CD4-positive, alpha-beta memory T cell (primary cell): ENCODE measurements around the gene ALLC. TPM values are rescaled to one million over a fixed set of nuclear protein-coding genes. Genes with fewer than 3 reads are reported as not detected.

Experiments used
- CTCF ChIA-PET: fragments of 350-600 bp; sonication (Branson Sonifier 250); formaldehyde crosslinking; loops from one replicate; lab custom pipeline; 2021; ENCODE audit warnings: inconsistent platforms; ENCODE audit not compliant: partially characterized antibody; lab: Charles Lee
- POLR2A ChIA-PET: fragments of 350-600 bp; sonication (Branson Sonifier 250); formaldehyde crosslinking; loops from one replicate; lab custom pipeline; 2021; ENCODE audit not compliant: partially characterized antibody; lab: Charles Lee
- DNase-seq, 5 donors: peaks; one replicate each; pipeline versions ENCODE4 v3.0.0 to v3.0.0-alpha.2; 2020 to 2022; ENCODE audit warnings: mixed read lengths in 1 of 5
- H3K27ac ChIP-seq: one replicate; pipeline ENCODE4 v1.7.0; 2013; ENCODE audit warnings: low read depth, low read length
- H3K27me3 ChIP-seq: 2 replicates; pipeline ENCODE4 v1.7.0; 2013; ENCODE audit warnings: mild to moderate bottlenecking, low read length, moderate library complexity; ENCODE audit not compliant: insufficient read depth
- H3K36me3 ChIP-seq: 2 replicates; pipeline ENCODE4 v1.7.0; 2013; ENCODE audit warnings: mild to moderate bottlenecking, low read length, moderate library complexity; ENCODE audit not compliant: insufficient read depth
- H3K4me1 ChIP-seq: 2 replicates; pipeline ENCODE4 v1.7.0; 2013; ENCODE audit warnings: mild to moderate bottlenecking, low read length, moderate library complexity; ENCODE audit not compliant: insufficient read depth
- H3K4me3 ChIP-seq, 2 donors: one replicate each; pipeline ENCODE4 v1.7.0; 2013; ENCODE audit warnings: low read length in 2 of 2, mild to moderate bottlenecking in 1 of 2
- H3K9me3 ChIP-seq, 2 donors: one replicate each; pipeline ENCODE4 v1.7.0; 2013; ENCODE audit warnings: low read length in 2 of 2, control low read depth in 1 of 2; ENCODE audit not compliant: control insufficient read depth in 1 of 2
- H3K27ac Mint-ChIP-seq, 7 donors: one replicate each; pipeline ENCODE4 v1.8.0; 2020 to 2021; ENCODE audit warnings: mixed read lengths in 7 of 7, mild to moderate bottlenecking in 6 of 7, inconsistent platforms in 3 of 7, moderate library complexity in 3 of 7
- H3K27me3 Mint-ChIP-seq, 2 donors: one replicate each; pipeline ENCODE4 v1.8.0; 2020 to 2021; ENCODE audit warnings: mixed read lengths in 2 of 2
- H3K36me3 Mint-ChIP-seq, 2 donors: one replicate each; pipeline ENCODE4 v1.8.0; 2020 to 2021; ENCODE audit warnings: mixed read lengths in 2 of 2, inconsistent platforms in 1 of 2, mild to moderate bottlenecking in 1 of 2
- H3K4me1 Mint-ChIP-seq, 4 donors: one replicate each; pipeline ENCODE4 v1.8.0; 2020 to 2021; ENCODE audit warnings: mixed read lengths in 4 of 4, mild to moderate bottlenecking in 1 of 4
- H3K4me3 Mint-ChIP-seq, 8 donors: one replicate each; pipeline ENCODE4 v1.8.0; 2020 to 2021; ENCODE audit warnings: mixed read lengths in 8 of 8, mild to moderate bottlenecking in 7 of 8, moderate library complexity in 6 of 8, inconsistent platforms in 3 of 8
- H3K9me3 Mint-ChIP-seq, 8 donors: one replicate each; pipeline ENCODE4 v1.8.0; 2020 to 2021; ENCODE audit warnings: mixed read lengths in 8 of 8, mild to moderate bottlenecking in 5 of 8, inconsistent platforms in 3 of 8, moderate library complexity in 1 of 8
- intact Hi-C: fragments of 100-400 bp; cut with micrococcal nuclease; formaldehyde crosslinking; loops from one replicate; pipeline ENCODE4 v1.15.1; 2023
- polyA plus RNA-seq, 2 donors: library from polyadenylated mRNA; unstranded; fragments of 300-500 nt; fragmentation: Illumina TruSeq; gene quantifications; one replicate each; pipeline ENCODE4 v1.2.3, GENCODE V29; 2021
- total RNA-seq, 2 experiments: library from RNA; stranded (reverse); gene quantifications; one replicate each; pipeline ENCODE4 v1.2.3, GENCODE V29; 2021

The ALLC gene
- total and polyA plus RNA-seq, 4 experiments from 2014 or later: not detected

DNA sequence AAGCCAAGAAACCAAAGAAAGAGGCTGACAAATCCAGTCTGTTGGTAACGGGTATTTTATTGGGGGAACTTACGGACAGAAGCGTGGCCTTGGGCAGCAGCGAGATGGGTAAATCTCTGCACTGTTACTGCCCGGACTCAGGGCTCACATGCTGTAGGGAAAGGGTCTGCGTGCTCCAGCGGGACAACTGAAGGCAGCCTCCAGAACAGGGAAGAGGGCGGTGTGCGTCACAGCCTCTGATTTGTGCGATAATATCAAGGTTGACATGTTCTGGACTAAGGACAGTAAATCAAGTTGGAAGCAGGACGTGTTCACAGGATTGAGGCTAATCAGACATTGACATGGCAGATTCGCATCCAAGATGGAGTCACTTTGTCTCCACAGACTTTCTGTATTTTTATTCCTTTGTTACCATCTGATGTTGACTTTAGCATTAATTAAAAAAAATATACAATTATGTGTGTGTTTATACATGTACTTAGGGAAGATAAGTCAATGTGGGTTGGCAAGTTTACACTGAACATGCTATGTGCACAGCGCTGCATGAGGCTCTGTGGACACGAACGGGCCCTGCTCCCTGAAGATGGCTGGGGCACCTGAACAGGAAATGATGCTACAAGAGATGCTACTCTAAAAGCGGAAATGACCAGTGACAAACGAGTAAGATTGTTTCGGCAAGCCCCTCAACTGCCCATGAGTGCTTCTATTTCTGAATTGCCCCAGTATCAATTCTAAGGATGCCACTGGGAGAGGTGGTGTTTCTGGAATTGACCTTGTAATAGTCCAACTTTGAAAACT is 22.7 kb downstream of the ALLC start:
- H3K9me3 ChIP-seq: no peaks in the 10 kb centered on the region
- intact Hi-C loops: no loop called here
- ChIA-PET CTCF (no interaction called here), POLR2A (no interaction called here)
- H3K27me3 ChIP-seq: no peaks in the 10 kb centered on the region
- peaks cover 2 to 4% of the 10 kb centered on the region in 2 donors for H3K27me3 Mint-ChIP-seq
- H3K36me3 Mint-ChIP-seq: no peaks in the 10 kb centered on the region
- no peaks in the 10 kb centered on the region for H3K36me3 ChIP-seq
- no peak for DNase-seq
- H3K4me1 Mint-ChIP-seq: no peaks in the 10 kb centered on the region
- H3K9me3 Mint-ChIP-seq: peaks cover 0 to 3% (median 0%) of the 10 kb centered on the region in 8 donors
- H3K4me3 Mint-ChIP-seq: no peak overlapping the region
- no peaks in the 10 kb centered on the region for H3K4me1 ChIP-seq
- no peak overlapping the region for H3K27ac Mint-ChIP-seq
- H3K27ac ChIP-seq: no peak overlapping the region
- no peak overlapping the region for H3K4me3 ChIP-seq

DNA sequence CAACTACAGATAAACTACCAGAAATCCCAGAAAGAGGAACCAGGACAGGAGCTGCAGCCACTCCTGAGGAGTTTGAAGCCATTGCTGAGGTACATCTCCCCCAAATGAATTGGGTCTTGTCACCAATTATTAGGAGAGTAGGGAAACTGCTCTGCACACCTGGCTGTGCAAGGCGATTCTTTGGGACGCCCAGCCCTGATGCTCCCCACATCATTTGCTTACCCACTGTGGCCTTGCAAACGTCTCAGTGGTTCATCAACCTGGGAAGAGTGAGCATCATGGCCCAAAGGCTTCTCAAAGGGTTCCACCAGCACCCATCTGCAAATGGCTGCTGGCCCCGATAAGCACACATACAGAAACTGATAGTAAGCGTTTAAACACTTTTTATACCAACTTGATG is 23.6 kb downstream of the ALLC start:
- Mint-ChIP-seq H3K27me3 (peaks cover 6 to 7% of the 10 kb centered on the region in 2 donors), H3K36me3 (no peaks in the 10 kb centered on the region), H3K4me3 (no peak overlapping the region), H3K9me3 (peaks cover 0 to 3% (median 0%) of the 10 kb centered on the region in 8 donors), H3K4me1 (no peaks in the 10 kb centered on the region), H3K27ac (no peak overlapping the region)
- Histone ChIP-seq H3K27ac (no peak overlapping the region), H3K4me3 (no peak overlapping the region), H3K27me3 (no peaks in the 10 kb centered on the region), H3K36me3 (no peaks in the 10 kb centered on the region), H3K9me3 (no peaks in the 10 kb centered on the region), H3K4me1 (no peaks in the 10 kb centered on the region)
- DNase-seq: no peak
- ChIA-PET POLR2A (no interaction called here), CTCF (no interaction called here)
- intact Hi-C loops: no loop called here

DNA sequence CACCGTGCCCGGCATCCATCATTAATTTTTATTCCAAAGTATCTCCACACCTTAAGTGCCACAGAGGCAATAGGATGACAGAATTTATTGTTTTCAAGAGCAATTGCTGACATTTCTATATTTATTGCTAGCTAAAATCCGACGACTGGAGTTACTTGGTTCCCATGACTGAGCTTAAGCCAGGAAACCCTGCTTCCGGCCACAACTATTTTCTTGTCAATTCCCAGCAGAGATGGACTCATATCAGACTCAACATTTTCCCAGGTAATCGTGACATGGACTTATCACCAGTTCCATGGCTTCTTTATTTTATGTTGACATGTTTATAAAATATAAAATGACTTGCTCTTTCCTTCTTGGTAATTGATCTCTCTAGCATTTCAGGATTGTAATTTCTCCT is 24.8 kb downstream of the ALLC start:
- intact Hi-C loops: no loop called here
- H3K9me3 Mint-ChIP-seq: peaks cover 0 to 3% (median 0%) of the 10 kb centered on the region in 8 donors
- peaks cover 6% of the 10 kb centered on the region in 2 donors for H3K27me3 Mint-ChIP-seq
- ChIA-PET POLR2A (no interaction called here), CTCF (no interaction called here)
- H3K36me3 Mint-ChIP-seq: no peaks in the 10 kb centered on the region
- Histone ChIP-seq H3K27ac (no peak overlapping the region), H3K4me1 (no peaks in the 10 kb centered on the region), H3K36me3 (no peaks in the 10 kb centered on the region), H3K27me3 (no peaks in the 10 kb centered on the region), H3K9me3 (no peaks in the 10 kb centered on the region), H3K4me3 (no peak overlapping the region)
- H3K27ac Mint-ChIP-seq: no peak overlapping the region
- no peak for DNase-seq
- no peak overlapping the region for H3K4me3 Mint-ChIP-seq
- no peaks in the 10 kb centered on the region for H3K4me1 Mint-ChIP-seq

DNA sequence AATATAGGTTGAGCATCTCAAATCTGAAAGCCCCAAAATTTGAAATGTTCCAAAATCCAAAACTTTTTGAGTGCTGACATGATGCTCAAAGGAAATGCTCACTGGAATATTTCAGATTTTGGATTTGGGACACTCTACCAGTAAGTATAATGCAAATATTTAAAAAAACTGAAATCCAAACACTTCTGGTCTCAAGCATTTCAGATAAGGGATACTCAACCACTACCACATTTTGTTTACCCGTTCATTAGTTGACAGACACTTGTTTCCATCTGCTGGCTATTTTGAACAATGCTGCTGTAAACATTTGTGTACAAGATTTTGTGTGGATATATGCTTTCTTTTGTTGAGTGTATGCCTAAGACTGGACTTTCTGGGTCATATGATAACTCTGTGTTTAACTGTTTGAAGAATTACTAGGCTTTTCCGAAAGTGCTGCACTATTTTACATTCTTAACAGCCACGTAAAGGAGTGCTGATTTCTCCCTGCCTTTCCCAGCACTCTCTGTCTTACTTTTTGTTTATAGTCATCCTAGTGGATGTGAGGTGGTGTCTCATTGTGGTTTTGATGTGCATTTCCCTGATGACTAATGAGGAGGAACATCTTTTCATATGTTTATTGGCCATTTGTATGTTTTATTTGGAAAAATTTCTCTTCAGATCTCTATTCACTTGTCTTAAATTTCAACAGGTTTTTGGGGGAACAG is 25.9 kb downstream of the ALLC start:
- intact Hi-C loops: no loop called here
- Histone ChIP-seq H3K4me3 (no peak overlapping the region), H3K27ac (no peak overlapping the region), H3K4me1 (no peaks in the 10 kb centered on the region), H3K9me3 (no peaks in the 10 kb centered on the region), H3K36me3 (no peaks in the 10 kb centered on the region), H3K27me3 (no peaks in the 10 kb centered on the region)
- Mint-ChIP-seq H3K9me3 (peaks cover 0 to 4% (median 0%) of the 10 kb centered on the region in 8 donors), H3K4me3 (no peak overlapping the region), H3K27ac (no peak overlapping the region), H3K36me3 (no peaks in the 10 kb centered on the region), H3K27me3 (peaks cover 4 to 6% of the 10 kb centered on the region in 2 donors), H3K4me1 (no peaks in the 10 kb centered on the region)
- no peak for DNase-seq
- ChIA-PET CTCF (no interaction called here), POLR2A (no interaction called here)

DNA sequence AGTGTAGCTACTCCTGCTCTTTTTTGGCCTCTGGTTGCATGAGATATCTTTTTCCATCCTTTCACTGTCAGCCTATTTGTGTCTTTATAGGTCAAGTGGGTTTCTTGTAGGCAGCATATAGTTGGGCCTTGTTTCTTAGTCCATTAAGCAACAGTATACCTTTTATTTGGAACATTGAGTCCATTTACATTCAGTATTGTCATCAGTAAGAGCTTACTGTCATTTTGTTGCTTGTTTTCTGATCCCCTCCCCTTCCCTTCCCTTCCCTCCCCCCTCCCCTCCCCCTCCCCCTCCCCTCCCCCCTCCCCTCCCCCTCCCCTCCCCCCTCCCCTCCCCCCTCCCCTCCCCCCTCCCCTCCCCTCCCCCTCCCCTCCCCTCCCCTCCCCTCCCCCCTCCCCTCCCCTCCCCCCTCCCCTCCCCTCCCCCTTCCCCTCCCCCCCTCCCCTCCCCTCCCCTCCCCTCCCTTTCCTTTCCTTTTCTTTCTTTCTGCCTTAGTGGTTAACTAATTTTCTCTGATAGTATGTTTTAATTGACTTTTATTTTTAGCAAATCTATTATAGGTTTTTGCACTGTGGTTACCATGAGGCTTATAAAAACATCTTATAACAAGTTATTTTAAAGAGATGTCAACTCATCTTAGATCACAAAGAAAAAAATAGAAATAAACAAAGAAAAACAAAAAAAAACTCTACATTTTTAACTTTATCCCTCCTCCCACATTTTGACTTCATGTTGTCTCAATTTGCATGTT is 32.2 kb downstream of the ALLC start:
- Histone ChIP-seq H3K4me3 (no peak overlapping the region), H3K27me3 (no peaks in the 10 kb centered on the region), H3K4me1 (no peaks in the 10 kb centered on the region), H3K27ac (no peak overlapping the region), H3K9me3 (no peaks in the 10 kb centered on the region), H3K36me3 (no peaks in the 10 kb centered on the region)
- H3K36me3 Mint-ChIP-seq: no peaks in the 10 kb centered on the region
- H3K27ac Mint-ChIP-seq: no peak overlapping the region
- no peaks in the 10 kb centered on the region for H3K4me1 Mint-ChIP-seq
- no peak for DNase-seq
- POLR2A ChIA-PET: no interaction called here
- intact Hi-C loops: no loop called here
- H3K9me3 Mint-ChIP-seq: peaks cover 0 to 33% (median 16%) of the 10 kb centered on the region in 8 donors
- peaks cover 12 to 15% of the 10 kb centered on the region in 2 donors for H3K27me3 Mint-ChIP-seq
- CTCF ChIA-PET: no interaction called here
- no peak overlapping the region for H3K4me3 Mint-ChIP-seq

DNA sequence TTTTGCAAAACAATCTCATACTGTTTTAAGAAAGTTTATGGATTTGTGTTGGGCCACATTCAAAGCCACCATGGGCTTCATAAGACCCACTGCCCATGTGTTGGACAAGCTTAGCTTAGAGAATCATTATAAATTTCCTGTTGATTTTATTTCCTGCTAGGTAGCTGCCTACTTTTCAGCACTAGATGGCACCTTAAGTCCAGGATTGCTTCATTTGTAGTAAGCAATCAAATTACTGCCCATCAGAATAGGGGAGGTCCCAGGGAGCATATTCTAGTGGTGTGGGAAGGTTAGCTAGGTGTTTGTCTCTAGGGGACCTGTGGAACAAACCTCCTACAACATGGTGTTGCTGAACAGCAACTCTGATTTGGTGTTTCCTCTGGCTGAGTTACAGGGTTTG is 34.4 kb downstream of the ALLC start:
- Mint-ChIP-seq H3K4me3 (no peak overlapping the region), H3K27ac (no peak overlapping the region), H3K4me1 (no peaks in the 10 kb centered on the region), H3K36me3 (no peaks in the 10 kb centered on the region), H3K27me3 (peaks cover 12 to 17% of the 10 kb centered on the region in 2 donors), H3K9me3 (peaks cover 0 to 33% (median 16%) of the 10 kb centered on the region in 8 donors)
- DNase-seq: no peak
- no peaks in the 10 kb centered on the region for H3K4me1 ChIP-seq
- H3K27me3 ChIP-seq: no peaks in the 10 kb centered on the region
- H3K9me3 ChIP-seq: no peaks in the 10 kb centered on the region
- H3K4me3 ChIP-seq: no peak overlapping the region
- no peaks in the 10 kb centered on the region for H3K36me3 ChIP-seq
- POLR2A ChIA-PET: no interaction called here
- intact Hi-C loops: no loop called here
- no peak overlapping the region for H3K27ac ChIP-seq
- CTCF ChIA-PET: no interaction called here

DNA sequence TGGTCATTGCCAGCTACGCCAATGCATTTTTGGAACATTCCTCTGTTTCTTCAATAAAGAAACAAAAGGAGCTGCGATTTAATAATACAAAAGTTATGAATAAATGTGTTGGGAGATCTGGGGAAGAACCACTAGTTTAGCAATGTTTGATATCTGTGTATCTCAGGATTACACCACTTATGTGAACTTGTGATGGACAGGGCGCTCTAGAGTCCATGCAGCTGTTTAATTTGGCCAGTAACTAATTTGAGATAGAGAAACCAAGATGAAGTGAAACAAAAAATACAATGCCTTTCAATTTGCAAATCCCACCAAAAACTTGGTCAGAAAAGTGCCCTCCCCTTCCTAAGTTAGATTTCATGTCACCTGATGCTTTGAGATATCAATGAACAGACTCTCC is 38.5 kb downstream of the ALLC start:
- H3K36me3 ChIP-seq: no peaks in the 10 kb centered on the region
- no peak overlapping the region for H3K27ac Mint-ChIP-seq
- H3K27ac ChIP-seq: no peak overlapping the region
- intact Hi-C loops: no loop called here
- peaks cover 0 to 3% of the 10 kb centered on the region in 2 donors for H3K36me3 Mint-ChIP-seq
- DNase-seq: no peak
- peaks cover 0 to 16% (median 4%) of the 10 kb centered on the region in 8 donors for H3K9me3 Mint-ChIP-seq
- H3K9me3 ChIP-seq: no peaks in the 10 kb centered on the region
- H3K27me3 ChIP-seq: no peaks in the 10 kb centered on the region
- no peak overlapping the region for H3K4me3 Mint-ChIP-seq
- no peak overlapping the region for H3K4me3 ChIP-seq
- POLR2A ChIA-PET: no interaction called here
- H3K27me3 Mint-ChIP-seq: peaks cover 21 to 32% of the 10 kb centered on the region in 2 donors
- H3K4me1 ChIP-seq: no peaks in the 10 kb centered on the region
- CTCF ChIA-PET: no interaction called here
- no peaks in the 10 kb centered on the region for H3K4me1 Mint-ChIP-seq
